ENCODE data around the gene TMEM35B. TPM values are rescaled to one million over a fixed set of nuclear protein-coding genes. Genes with fewer than 3 reads are reported as not detected.
"Not testable (repeated sequence)": the region's sequence is repeated elsewhere in the genome, so short reads cannot be mapped to it uniquely, and the experiment has no call there.

The TMEM35B gene
- total RNA-seq, 1 experiment from 2014 or later: 43.0 TPM

GRCh38 chr1:34967672-34968071 lies 17.5 kb downstream of the TMEM35B start:
- not testable (repeated sequence) for H3K4me3 ChIP-seq (ENCODE audit: insufficient read depth, low read depth, low read length); H3K36me3 ChIP-seq (replicated peaks; ENCODE audit: control insufficient read depth, insufficient read depth, low read length); DNase-seq; H3K27me3 ChIP-seq (ENCODE audit: control insufficient read depth, insufficient read depth, low read length)

GRCh38 chr1:34965597-34965996 lies 19.6 kb downstream of the TMEM35B start:
- H3K36me3 ChIP-seq (replicated peaks; ENCODE audit: control insufficient read depth, insufficient read depth, low read length): no peaks in the 10 kb centered on the region
- no peaks in the 10 kb centered on the region for H3K27me3 ChIP-seq (ENCODE audit: control insufficient read depth, insufficient read depth, low read length)
- no peak for DNase-seq
- H3K4me3 ChIP-seq (ENCODE audit: insufficient read depth, low read depth, low read length): no peak overlapping the region

- H3K36me3 ChIP-seq (replicated peaks; ENCODE audit: control insufficient read depth, insufficient read depth, low read length): no peaks in the 10 kb centered on the region
- no peaks in the 10 kb centered on the region for H3K27me3 ChIP-seq (ENCODE audit: control insufficient read depth, insufficient read depth, low read length)
- no peak for DNase-seq
- H3K4me3 ChIP-seq (ENCODE audit: insufficient read depth, low read depth, low read length): no peak overlapping the region
These were observed 34.7 kb downstream of the TMEM35B start for GRCh38 chr1:34950428-34950827.

- H3K36me3 ChIP-seq (replicated peaks; ENCODE audit: control insufficient read depth, insufficient read depth, low read length); H3K4me3 ChIP-seq (ENCODE audit: insufficient read depth, low read depth, low read length); DNase-seq; H3K27me3 ChIP-seq (ENCODE audit: control insufficient read depth, insufficient read depth, low read length): not testable (repeated sequence)
These were observed 36.4 kb downstream of the TMEM35B start for GRCh38 chr1:34948739-34949138.

- not testable (repeated sequence) for DNase-seq; H3K36me3 ChIP-seq (replicated peaks; ENCODE audit: control insufficient read depth, insufficient read depth, low read length); H3K27me3 ChIP-seq (ENCODE audit: control insufficient read depth, insufficient read depth, low read length); H3K4me3 ChIP-seq (ENCODE audit: insufficient read depth, low read depth, low read length)
These were observed 37.4 kb downstream of the TMEM35B start for GRCh38 chr1:34947641-34948314.

GRCh38 chr1:34946211-34946610 lies 38.9 kb downstream of the TMEM35B start:
- no peaks in the 10 kb centered on the region for H3K27me3 ChIP-seq (ENCODE audit: control insufficient read depth, insufficient read depth, low read length)
- no peak overlapping the region for H3K4me3 ChIP-seq (ENCODE audit: insufficient read depth, low read depth, low read length)
- H3K36me3 ChIP-seq (replicated peaks; ENCODE audit: control insufficient read depth, insufficient read depth, low read length): no peaks in the 10 kb centered on the region
- no peak for DNase-seq

- H3K36me3 ChIP-seq (replicated peaks; ENCODE audit: control insufficient read depth, insufficient read depth, low read length); DNase-seq; H3K4me3 ChIP-seq (ENCODE audit: insufficient read depth, low read depth, low read length); H3K27me3 ChIP-seq (ENCODE audit: control insufficient read depth, insufficient read depth, low read length): not testable (repeated sequence)
These were observed 43.3 kb downstream of the TMEM35B start for GRCh38 chr1:34941798-34942197.

Other genes starting within 250 kb of the TMEM35B start
- gene GJB5, start 230.3 kb downstream of the TMEM35B start, total RNA-seq (2014; rRNA removed; shearing (Covaris generic)): 0.48 TPM in 1 of 2 replicates, not detected in the other
- gene GJB4, start 225.6 kb downstream of the TMEM35B start, total RNA-seq (2014; rRNA removed; shearing (Covaris generic)): not detected in 2 replicates
- gene GJB3, start 204.1 kb downstream of the TMEM35B start, total RNA-seq (2014; rRNA removed; shearing (Covaris generic)): 0.31 TPM in 1 of 2 replicates, not detected in the other
- 0.85 and 3.2 TPM in 2 replicates for gene GJA4, start 192.3 kb downstream of the TMEM35B start, total RNA-seq (2014; rRNA removed; shearing (Covaris generic))
- gene SMIM12, start 125.6 kb downstream of the TMEM35B start, total RNA-seq (2014; rRNA removed; shearing (Covaris generic)): 39.8 and 55.4 TPM in 2 replicates
- gene DLGAP3, start 55.7 kb downstream of the TMEM35B start, total RNA-seq (2014; rRNA removed; shearing (Covaris generic)): 3.9 and 9.2 TPM in 2 replicates
- 11.7 and 19.0 TPM in 2 replicates for gene ZMYM6, start 46.6 kb upstream of the TMEM35B start, total RNA-seq (2014; rRNA removed; shearing (Covaris generic))
- gene ZMYM1, start 94.0 kb upstream of the TMEM35B start, total RNA-seq (2014; rRNA removed; shearing (Covaris generic)): 51.1 and 60.2 TPM in 2 replicates
- gene SFPQ, start 207.8 kb upstream of the TMEM35B start, total RNA-seq (2014; rRNA removed; shearing (Covaris generic)): 186 and 188 TPM in 2 replicates

Data from H7 (cell line).